PC-3 (cell line): ENCODE data around the gene PRR16. TPM values are rescaled to one million over a fixed set of nuclear protein-coding genes. Genes with fewer than 3 reads are reported as not detected.

Experiments used
- ATAC-seq: fragments of 200-7000 bp; cut with Tn5 transposase; 2 replicates; pipeline ENCODE4 v1.9.1; 2020; ENCODE audit warnings: mild to moderate bottlenecking, moderate library complexity
- BruUV-seq: library from RNA; stranded (reverse); fragments of 400-500 nt; replicated peaks from 2 replicates; lab custom pipeline; 2021; lab: Mats Ljungman, UMichigan
- CTCF ChIA-PET: fragments of 300-600 bp; sonication (Branson Sonifier 250); formaldehyde crosslinking; loops from one replicate; lab custom pipeline; 2022; ENCODE audit warnings: antibody characterized with exemption; lab: Charles Lee
- POLR2A ChIA-PET: fragments of 300-600 bp; sonication (Branson Sonifier 250); formaldehyde crosslinking; loops from one replicate; lab custom pipeline; 2022; ENCODE audit warnings: antibody characterized with exemption; ENCODE audit not compliant: unreplicated experiment; lab: Charles Lee
- DNase-seq: peaks from one replicate; pipeline ENCODE4 v3.0.0-alpha.2; 2015
- H2AFZ ChIP-seq: fragments of 300-600 bp; sonication (generic); 2 replicates; pipeline ENCODE4 v1.6.0; 2016; ENCODE audit warnings: antibody characterized with exemption, low read length
- H3F3A ChIP-seq: fragments of 300-600 bp; sonication (generic); one replicate; pipeline ENCODE4 v1.6.0; 2017; ENCODE audit warnings: antibody characterized with exemption, low read length, control low read depth, mild to moderate bottlenecking; ENCODE audit not compliant: unreplicated experiment
- H3K27ac ChIP-seq: fragments of 300-600 bp; sonication (generic); 2 replicates; pipeline ENCODE4 v1.5.1; 2016; ENCODE audit warnings: mild to moderate bottlenecking, low read length
- H3K27me3 ChIP-seq: fragments of 300-600 bp; sonication (generic); 2 replicates; pipeline ENCODE4 v1.6.1; 2016; ENCODE audit warnings: low read length, mixed read lengths
- H3K36me3 ChIP-seq: fragments of 300-600 bp; sonication (generic); 2 replicates; pipeline ENCODE4 v1.6.1; 2016; ENCODE audit warnings: low read depth, mixed run types, low read length, mixed read lengths
- H3K4me1 ChIP-seq: fragments of 300-600 bp; sonication (generic); 2 replicates; pipeline ENCODE4 v1.5.1; 2016; ENCODE audit warnings: low read length; ENCODE audit not compliant: insufficient read depth
- H3K4me2 ChIP-seq: fragments of 300-600 bp; sonication (generic); 2 replicates; pipeline ENCODE4 v1.6.0; 2016; ENCODE audit warnings: low read length
- H3K4me3 ChIP-seq: fragments of 300-600 bp; sonication (generic); 2 replicates; pipeline ENCODE4 v1.5.1; 2016; ENCODE audit warnings: mild to moderate bottlenecking, low read length, mixed read lengths
- H3K79me2 ChIP-seq: fragments of 300-600 bp; sonication (generic); 2 replicates; pipeline ENCODE4 v1.6.1; 2017; ENCODE audit warnings: low read length, mixed read lengths
- H3K9ac ChIP-seq: fragments of 300-600 bp; sonication (generic); 2 replicates; pipeline ENCODE4 v1.6.0; 2016; ENCODE audit warnings: mild to moderate bottlenecking, low read length
- H3K9me2 ChIP-seq: fragments of 300-600 bp; sonication (generic); replicated peaks from 2 replicates; pipeline ENCODE4 v1.6.1; 2016; ENCODE audit warnings: mixed run types, low read length, mixed read lengths
- H3K9me3 ChIP-seq: fragments of 300-600 bp; sonication (generic); 2 replicates; pipeline ENCODE4 v1.6.1; 2016; ENCODE audit warnings: low read length, mixed read lengths
- H4K20me1 ChIP-seq: fragments of 300-600 bp; sonication (generic); 2 replicates; pipeline ENCODE4 v1.6.1; 2016; ENCODE audit warnings: low read length, mixed read lengths
- EZH2 ChIP-seq: fragments of 300-600 bp; sonication (generic); IDR thresholded peaks from one replicate; pipeline ENCODE4 v1.6.1; 2017; ENCODE audit warnings: antibody characterized with exemption, mild to moderate bottlenecking, low read length; ENCODE audit not compliant: unreplicated experiment
- EZH2phosphoT487 ChIP-seq: fragments of 300-600 bp; sonication (generic); IDR thresholded peaks from 2 replicates; pipeline ENCODE4 v1.6.1; 2018; ENCODE audit warnings: mild to moderate bottlenecking, antibody characterized with exemption, low read length, borderline replicate concordance
- intact Hi-C: fragments of 100-400 bp; cut with micrococcal nuclease; formaldehyde crosslinking; loops from 2 replicates; pipeline ENCODE4 v1.9.0; 2023
- total RNA-seq: library from RNA; depleted of rRNA; stranded (reverse); fragments of >200 nt; gene quantifications from 2 replicates; pipeline ENCODE4 v1.2.3, GENCODE V29; 2014
- TF ChIP-seq, protein P1 (sequence below): fragments of 300-600 bp; sonication (generic); conservative IDR thresholded peaks from 2 replicates; pipeline ENCODE4 v1.5.1; 2017; ENCODE audit warnings: antibody characterized with exemption, low read depth, mild to moderate bottlenecking, low read length

Gene PRR16
- total RNA-seq, 1 experiment from 2014 or later, result 3.6 TPM

DNA sequence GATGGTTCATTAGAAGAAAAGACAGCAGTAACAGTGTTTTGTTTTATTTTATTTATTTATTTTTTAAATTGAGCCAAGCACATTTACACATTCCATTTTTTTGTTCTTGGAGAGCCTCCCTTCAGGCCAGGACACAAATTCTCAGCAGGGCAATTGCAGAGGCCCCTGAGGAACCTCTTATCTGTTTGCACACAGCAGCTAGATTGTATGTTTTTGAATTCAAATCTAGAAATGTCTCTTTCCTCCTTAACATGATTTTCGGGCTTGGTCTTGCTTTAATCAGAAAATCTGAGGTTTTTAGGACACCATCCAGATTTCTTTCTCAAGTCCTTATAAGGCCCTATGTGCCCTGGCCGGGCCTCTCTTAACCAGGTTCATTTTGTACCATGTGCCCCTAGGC lies 76.0 kb downstream of the PRR16 start:
- no peak for ATAC-seq
- intact Hi-C loops, result no loop called here
- H3K27me3 ChIP-seq, result no peaks in the 10 kb centered on the region
- no peaks in the 10 kb centered on the region for H3K9me2 ChIP-seq
- ChIA-PET POLR2A (no interaction called here), CTCF (no interaction called here)
- no peak overlapping the region for H3K4me2 ChIP-seq
- TF ChIP-seq, protein P1, sequence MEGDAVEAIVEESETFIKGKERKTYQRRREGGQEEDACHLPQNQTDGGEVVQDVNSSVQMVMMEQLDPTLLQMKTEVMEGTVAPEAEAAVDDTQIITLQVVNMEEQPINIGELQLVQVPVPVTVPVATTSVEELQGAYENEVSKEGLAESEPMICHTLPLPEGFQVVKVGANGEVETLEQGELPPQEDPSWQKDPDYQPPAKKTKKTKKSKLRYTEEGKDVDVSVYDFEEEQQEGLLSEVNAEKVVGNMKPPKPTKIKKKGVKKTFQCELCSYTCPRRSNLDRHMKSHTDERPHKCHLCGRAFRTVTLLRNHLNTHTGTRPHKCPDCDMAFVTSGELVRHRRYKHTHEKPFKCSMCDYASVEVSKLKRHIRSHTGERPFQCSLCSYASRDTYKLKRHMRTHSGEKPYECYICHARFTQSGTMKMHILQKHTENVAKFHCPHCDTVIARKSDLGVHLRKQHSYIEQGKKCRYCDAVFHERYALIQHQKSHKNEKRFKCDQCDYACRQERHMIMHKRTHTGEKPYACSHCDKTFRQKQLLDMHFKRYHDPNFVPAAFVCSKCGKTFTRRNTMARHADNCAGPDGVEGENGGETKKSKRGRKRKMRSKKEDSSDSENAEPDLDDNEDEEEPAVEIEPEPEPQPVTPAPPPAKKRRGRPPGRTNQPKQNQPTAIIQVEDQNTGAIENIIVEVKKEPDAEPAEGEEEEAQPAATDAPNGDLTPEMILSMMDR, result no peak
- TF ChIP-seq EZH2phosphoT487 (no peak), EZH2 (no peak)
- H2AFZ ChIP-seq, result no peak overlapping the region
- H3K4me3 ChIP-seq, result no peak overlapping the region
- no peaks in the 10 kb centered on the region for H4K20me1 ChIP-seq
- H3K36me3 ChIP-seq, result no peaks in the 10 kb centered on the region
- H3K9ac ChIP-seq, result no peak overlapping the region
- H3F3A ChIP-seq, result no peaks in the 10 kb centered on the region
- H3K4me1 ChIP-seq, result peaks cover 12% of the 10 kb centered on the region
- H3K79me2 ChIP-seq, result no peaks in the 10 kb centered on the region
- H3K27ac ChIP-seq, result no peak overlapping the region
- no TSS peak for BruUV-seq
- H3K9me3 ChIP-seq, result no peaks in the 10 kb centered on the region
- DNase-seq, result no peak

DNA sequence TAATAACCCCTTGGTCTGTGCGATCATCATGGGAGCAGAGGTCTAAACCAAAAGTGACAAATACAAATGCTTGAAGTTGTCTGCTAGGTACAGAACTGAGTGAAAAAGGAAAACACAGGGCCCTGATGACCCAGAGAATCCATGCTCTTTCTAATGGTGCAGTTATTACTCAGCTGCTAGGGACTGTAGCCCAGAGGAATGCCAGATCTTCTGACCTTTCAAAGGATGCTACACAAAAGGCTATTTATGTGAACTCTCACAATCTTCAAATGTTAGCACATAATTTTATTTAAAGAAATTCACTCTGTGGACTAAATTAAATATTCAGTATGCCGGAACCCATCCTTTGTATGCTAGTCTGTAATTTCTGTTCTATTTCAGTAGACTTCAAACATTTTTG lies 79.9 kb downstream of the PRR16 start:
- no peaks in the 10 kb centered on the region for H3K9me3 ChIP-seq
- ChIA-PET POLR2A (no interaction called here), CTCF (no interaction called here)
- H3K79me2 ChIP-seq, result no peaks in the 10 kb centered on the region
- no peak overlapping the region for H3K9ac ChIP-seq
- H3K9me2 ChIP-seq, result no peaks in the 10 kb centered on the region
- no peaks in the 10 kb centered on the region for H3K27me3 ChIP-seq
- BruUV-seq, result no TSS peak
- intact Hi-C loops, result no loop called here
- no peak for ATAC-seq
- no peak overlapping the region for H3K27ac ChIP-seq
- no peaks in the 10 kb centered on the region for H3K36me3 ChIP-seq
- H3F3A ChIP-seq, result no peaks in the 10 kb centered on the region
- no peak overlapping the region for H3K4me3 ChIP-seq
- no peak for DNase-seq
- H3K4me1 ChIP-seq, result no peaks in the 10 kb centered on the region; the same call in 1 of the 2 replicates
- H3K4me2 ChIP-seq, result no peak overlapping the region
- no peaks in the 10 kb centered on the region for H4K20me1 ChIP-seq
- H2AFZ ChIP-seq, result no peak overlapping the region
- TF ChIP-seq EZH2 (no peak), EZH2phosphoT487 (no peak)
- TF ChIP-seq, protein P1, result no peak

DNA sequence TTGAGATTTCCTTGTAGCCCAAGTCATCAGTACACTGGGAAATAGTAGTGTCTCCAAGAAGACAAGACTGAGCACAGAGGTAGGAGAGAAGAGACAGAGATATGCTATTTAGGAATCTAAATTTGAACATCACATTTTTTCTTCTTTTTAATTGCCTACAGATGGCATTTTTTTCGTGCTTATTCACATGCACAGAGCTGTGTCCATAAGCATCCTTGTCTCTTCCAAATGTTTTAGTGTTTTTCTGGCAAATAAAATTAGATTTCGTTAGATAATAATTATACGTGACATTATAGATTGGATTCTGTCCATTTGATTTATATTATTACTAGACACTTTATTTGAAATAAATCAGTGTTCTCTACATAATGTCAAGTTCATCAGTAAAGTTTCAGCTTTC lies 80.9 kb downstream of the PRR16 start:
- Histone ChIP-seq H2AFZ (no peak overlapping the region), H3K36me3 (no peaks in the 10 kb centered on the region), H3K4me3 (no peak overlapping the region), H3F3A (no peaks in the 10 kb centered on the region), H4K20me1 (no peaks in the 10 kb centered on the region), H3K4me1 (no peaks in the 10 kb centered on the region), H3K27ac (no peak overlapping the region), H3K79me2 (no peaks in the 10 kb centered on the region), H3K9me2 (no peaks in the 10 kb centered on the region), H3K27me3 (no peaks in the 10 kb centered on the region), H3K9me3 (no peaks in the 10 kb centered on the region), H3K9ac (no peak overlapping the region), H3K4me2 (no peak overlapping the region)
- intact Hi-C loops, result no loop called here
- TF ChIP-seq EZH2phosphoT487 (no peak), EZH2 (no peak)
- TF ChIP-seq, protein P1, result no peak
- BruUV-seq, result no TSS peak
- DNase-seq, result no peak
- ATAC-seq, result no peak
- ChIA-PET POLR2A (no interaction called here), CTCF (no interaction called here)
